HepG2 (cell line): ENCODE data around the gene VAMP8. TPM values are rescaled to one million over a fixed set of nuclear protein-coding genes. Genes with fewer than 3 reads are reported as not detected.

Source experiments
- CEBPB ChIP-seq: IDR thresholded peaks from 2 replicates; pipeline ENCODE4 v1.6.1; 2011; ENCODE audit warnings: low read depth, low read length, improper control_type of control experiment, borderline replicate concordance
- CHD2 ChIP-seq: IDR thresholded peaks from 2 replicates; pipeline ENCODE4 v1.6.1; 2011; ENCODE audit warnings: low read depth, low read length, improper control_type of control experiment
- ESRRA ChIP-seq: sonication (generic); formaldehyde crosslinking; IDR thresholded peaks from 2 replicates; pipeline ENCODE4 v1.5.1; 2020; ENCODE audit warnings: mild to moderate bottlenecking, low read depth, missing genetic modification reagents
- FOXJ3 ChIP-seq: sonication (generic); formaldehyde crosslinking; IDR thresholded peaks from 2 replicates; pipeline ENCODE4 v1.4.0; 2020; ENCODE audit warnings: missing genetic modification reagents, mild to moderate bottlenecking, borderline replicate concordance
- LCORL ChIP-seq, 2 experiments: fragments of 450-650 bp in 1 of 2; sonication (generic) in 1 of 2; formaldehyde crosslinking in 1 of 2; IDR thresholded peaks; 2 replicates each; pipeline versions ENCODE4 v1.5.0 to v1.6.1; 2017 to 2020; ENCODE audit warnings: antibody characterized with exemption in 1 of 2, missing genetic modification reagents in 1 of 2
- MAX ChIP-seq: IDR thresholded peaks from 2 replicates; pipeline ENCODE4 v1.6.1; 2012; ENCODE audit warnings: inconsistent platforms
- MIER3 ChIP-seq: IDR thresholded peaks from 2 replicates; pipeline ENCODE4 v1.6.1; 2016; ENCODE audit warnings: missing compliant biosample characterization, borderline replicate concordance
- MXI1 ChIP-seq: IDR thresholded peaks from 3 replicates; pipeline ENCODE4 v1.6.1; 2012; ENCODE audit warnings: low read depth, low read length, inconsistent platforms, borderline replicate concordance
- NCOA1 ChIP-seq: sonication (generic); formaldehyde crosslinking; IDR thresholded peaks from 2 replicates; pipeline ENCODE4 v1.9.0; 2021; ENCODE audit warnings: missing genetic modification reagents
- RBM22 ChIP-seq: fragments of 200-400 bp; formaldehyde crosslinking; optimal IDR thresholded peaks from 2 replicates; pipeline ENCODE3; 2017; ENCODE audit warnings: mild to moderate bottlenecking, low read length, moderate library complexity
- SAP130 ChIP-seq: IDR thresholded peaks from 2 replicates; pipeline ENCODE4 v1.6.1; 2016; ENCODE audit warnings: low read depth
- SOX5 ChIP-seq: IDR thresholded peaks from 2 replicates; pipeline ENCODE4 v1.6.1; 2016; ENCODE audit warnings: borderline replicate concordance
- TSC22D2 ChIP-seq: sonication (generic); formaldehyde crosslinking; IDR thresholded peaks from 2 replicates; pipeline ENCODE4 v1.5.1; 2020; ENCODE audit warnings: missing genetic modification reagents, mild to moderate bottlenecking, borderline replicate concordance
- ZBED4 ChIP-seq: sonication (generic); formaldehyde crosslinking; IDR thresholded peaks from 2 replicates; pipeline ENCODE4 v1.4.0; 2020; ENCODE audit warnings: missing genetic modification reagents, borderline replicate concordance
- ZBTB8A ChIP-seq: sonication (generic); formaldehyde crosslinking; IDR thresholded peaks from 2 replicates; pipeline ENCODE4 v1.4.0; 2020; ENCODE audit warnings: mild to moderate bottlenecking, low read depth, missing genetic modification reagents, borderline replicate concordance
- ZC3H4 ChIP-seq: sonication (generic); formaldehyde crosslinking; IDR thresholded peaks from 2 replicates; pipeline ENCODE4 v1.4.0; 2020; ENCODE audit warnings: missing genetic modification reagents, borderline replicate concordance
- ZNF317 ChIP-seq: sonication (generic); formaldehyde crosslinking; IDR thresholded peaks from 2 replicates; pipeline ENCODE4 v1.5.0; 2020; ENCODE audit warnings: mild to moderate bottlenecking, missing genetic modification reagents
- ZNF446 ChIP-seq: sonication (generic); formaldehyde crosslinking; IDR thresholded peaks from 2 replicates; pipeline ENCODE4 v1.5.0; 2020; ENCODE audit warnings: mild to moderate bottlenecking, missing genetic modification reagents
- ZNF501 ChIP-seq: sonication (generic); formaldehyde crosslinking; IDR thresholded peaks from 2 replicates; pipeline ENCODE4 v1.5.1; 2020; ENCODE audit warnings: mild to moderate bottlenecking, moderate library complexity, missing genetic modification reagents
- ZNF572 ChIP-seq: sonication (generic); formaldehyde crosslinking; IDR thresholded peaks from 2 replicates; pipeline ENCODE4 v1.5.1; 2020; ENCODE audit warnings: mild to moderate bottlenecking, missing genetic modification reagents
- polyA plus RNA-seq, 8 experiments: library from polyadenylated mRNA; depleted of rRNA in 3 of 8; stranded (reverse) in 7 of 8; unstranded in 1 of 8; fragments of >200 nt; fragmentation: Illumina TruSeq in 4 of 8; extraction: Trizol in 4 of 8; gene quantifications; 2 replicates each; pipeline versions ENCODE4 v1.2.1 to v1.2.3, GENCODE V29; 2011 to 2016; ENCODE audit warnings: low read depth in 4 of 8, missing spikeins in 1 of 8, mixed read lengths in 1 of 8; ENCODE audit not compliant: insufficient read depth in 1 of 8
- total RNA-seq, 5 experiments: library from RNA; depleted of rRNA; stranded (reverse); fragments of >200 nt; fragmentation: Illumina TruSeq; extraction: Trizol; gene quantifications; 2 replicates each; pipeline ENCODE4 v1.2.3, GENCODE V29; 2016; ENCODE audit warnings: low read depth in 1 of 5
- TF ChIP-seq, protein P1 (sequence below): sonication (generic); formaldehyde crosslinking; IDR thresholded peaks from 2 replicates; pipeline ENCODE4 v1.5.0; 2020; ENCODE audit warnings: missing genetic modification reagents, mild to moderate bottlenecking, borderline replicate concordance
- TF ChIP-seq, protein P2 (sequence below): sonication (generic); formaldehyde crosslinking; conservative IDR thresholded peaks from 2 replicates; pipeline ENCODE4 v1.4.0; 2020; ENCODE audit warnings: missing genetic modification reagents

The VAMP8 gene
- total and polyA plus RNA-seq, 2 of the 13 experiments (the other 11 are each of a cell fraction or from before 2014, with no cell fraction given), result 83.3 to 157 TPM

- TF ChIP-seq ZBED4, result peak; percentile 16; the same call in 1 of the 2 replicates
- TF ChIP-seq CHD2, result 0 out of 2 replicates have a peak, but pooled peaks have one; percentile 17
- 0 out of 2 replicates have a peak, but pooled peaks have one; percentile 24 for TF ChIP-seq ZBTB8A (CRISPR knock-in tag)
- TF ChIP-seq ZC3H4, result peak; percentile 82; the same call in 1 of the 2 replicates
- TF ChIP-seq SAP130, result peak; percentile 76
- TF ChIP-seq ESRRA, result no peak
- peak; percentile 9; the same call in 1 of the 2 replicates for TF ChIP-seq ZNF501 (CRISPR knock-in tag)
- TF ChIP-seq, protein P1, sequence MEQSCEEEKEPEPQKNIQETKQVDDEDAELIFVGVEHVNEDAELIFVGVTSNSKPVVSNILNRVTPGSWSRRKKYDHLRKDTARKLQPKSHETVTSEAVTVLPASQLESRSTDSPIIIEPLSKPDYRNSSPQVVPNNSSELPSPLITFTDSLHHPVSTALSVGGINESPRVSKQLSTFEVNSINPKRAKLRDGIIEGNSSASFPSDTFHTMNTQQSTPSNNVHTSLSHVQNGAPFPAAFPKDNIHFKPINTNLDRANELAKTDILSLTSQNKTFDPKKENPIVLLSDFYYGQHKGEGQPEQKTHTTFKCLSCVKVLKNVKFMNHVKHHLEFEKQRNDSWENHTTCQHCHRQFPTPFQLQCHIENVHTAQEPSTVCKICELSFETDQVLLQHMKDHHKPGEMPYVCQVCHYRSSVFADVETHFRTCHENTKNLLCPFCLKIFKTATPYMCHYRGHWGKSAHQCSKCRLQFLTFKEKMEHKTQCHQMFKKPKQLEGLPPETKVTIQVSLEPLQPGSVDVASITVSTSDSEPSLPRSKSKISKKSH (CRISPR knock-in tag), result 0 out of 2 replicates have a peak, but pooled peaks have one; percentile 5
- TF ChIP-seq MIER3, result peak; percentile 35; the same call in 1 of the 2 replicates
- TF ChIP-seq CEBPB, result peak; percentile 93
- peak; percentile 16; the same call in 1 of the 2 replicates for TF ChIP-seq ZNF572 (CRISPR knock-in tag)
- peak; percentile 55 for TF ChIP-seq RBM22
- TF ChIP-seq SOX5 (CRISPR knock-in tag), result 0 out of 2 replicates have a peak, but pooled peaks have one; percentile 48
- TF ChIP-seq, protein P2, sequence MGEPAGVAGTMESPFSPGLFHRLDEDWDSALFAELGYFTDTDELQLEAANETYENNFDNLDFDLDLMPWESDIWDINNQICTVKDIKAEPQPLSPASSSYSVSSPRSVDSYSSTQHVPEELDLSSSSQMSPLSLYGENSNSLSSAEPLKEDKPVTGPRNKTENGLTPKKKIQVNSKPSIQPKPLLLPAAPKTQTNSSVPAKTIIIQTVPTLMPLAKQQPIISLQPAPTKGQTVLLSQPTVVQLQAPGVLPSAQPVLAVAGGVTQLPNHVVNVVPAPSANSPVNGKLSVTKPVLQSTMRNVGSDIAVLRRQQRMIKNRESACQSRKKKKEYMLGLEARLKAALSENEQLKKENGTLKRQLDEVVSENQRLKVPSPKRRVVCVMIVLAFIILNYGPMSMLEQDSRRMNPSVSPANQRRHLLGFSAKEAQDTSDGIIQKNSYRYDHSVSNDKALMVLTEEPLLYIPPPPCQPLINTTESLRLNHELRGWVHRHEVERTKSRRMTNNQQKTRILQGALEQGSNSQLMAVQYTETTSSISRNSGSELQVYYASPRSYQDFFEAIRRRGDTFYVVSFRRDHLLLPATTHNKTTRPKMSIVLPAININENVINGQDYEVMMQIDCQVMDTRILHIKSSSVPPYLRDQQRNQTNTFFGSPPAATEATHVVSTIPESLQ, result no peak
- peak; percentile 49; the same call in 1 of the 2 replicates for TF ChIP-seq LCORL (IDR thresholded peaks at IDR 0.05)
- TF ChIP-seq LCORL (CRISPR knock-in tag; IDR thresholded peaks at IDR 0.05), result peak; percentile 68; the same call in 1 of the 2 replicates
- 0 out of 2 replicates have a peak, but pooled peaks have one; percentile 32 for TF ChIP-seq FOXJ3
- no peak for TF ChIP-seq NCOA1 (CRISPR knock-in tag)
- TF ChIP-seq TSC22D2 (CRISPR knock-in tag), result no peak
- TF ChIP-seq MXI1, result peak; percentile 69; the same call in 1 of the 3 replicates
- peak; percentile 75 for TF ChIP-seq ZNF446 (CRISPR knock-in tag)
- peak; percentile 47; the same call in 1 of the 2 replicates for TF ChIP-seq MAX
- TF ChIP-seq ZNF317 (CRISPR knock-in tag), result no peak; the same call in 1 of the 2 replicates
Observed at GRCh38 chr2:85583667-85584353, 6.4 kb downstream of the VAMP8 start (continued).
